ENCODE data around the gene CLTB. TPM values are rescaled to one million over a fixed set of nuclear protein-coding genes. Genes with fewer than 3 reads are reported as not detected.
A peak's percentile ranks its signal among the peaks of the same experiment; 100 is the strongest.

Gene CLTB
- total RNA-seq, 1 experiment from 2014 or later = 34.5 TPM

DNA sequence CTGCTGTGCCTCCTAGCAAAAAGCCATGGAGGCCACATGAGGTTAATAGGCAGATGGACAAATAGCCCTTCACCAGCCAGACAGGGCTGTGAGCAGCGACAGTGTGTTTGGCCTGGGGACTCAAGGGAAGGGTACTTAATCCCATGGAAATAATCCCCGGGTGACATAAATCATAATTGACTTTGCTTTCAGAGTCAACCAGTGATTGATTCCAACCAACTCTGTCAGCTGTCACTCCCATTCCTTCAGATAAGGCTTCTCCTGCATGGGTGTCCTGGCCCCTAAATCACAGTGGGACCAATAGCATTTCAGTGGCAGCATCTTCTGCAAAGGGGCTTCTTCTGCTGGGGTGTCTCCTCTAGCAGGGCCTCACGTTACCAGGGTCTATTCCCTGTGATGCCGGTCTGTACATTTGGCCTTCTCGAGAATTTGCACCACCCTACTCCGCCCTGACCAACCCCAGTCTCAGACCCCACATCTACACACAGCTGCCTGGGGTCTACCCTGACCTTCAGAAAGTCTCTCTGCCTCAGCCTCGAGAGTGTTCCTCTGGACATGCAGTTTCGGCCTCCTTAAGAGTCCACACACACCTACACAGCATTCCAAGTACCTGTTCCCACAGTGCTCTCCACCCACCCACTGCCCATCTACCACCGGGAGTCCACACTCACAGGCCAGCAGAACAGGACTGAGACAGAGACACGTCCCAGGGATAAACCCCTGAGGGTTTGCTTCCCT is 3.7 kb downstream of the CLTB start:
- Histone ChIP-seq H3K4me1 (ENCODE audit: insufficient read depth, low read length) (no peaks in the 10 kb centered on the region), H3K27ac (ENCODE audit: insufficient read length, low read depth, low read length) (no peak overlapping the region), H2BK120ac (ENCODE audit: low read depth, low read length, poor library complexity, severe bottlenecking) (no peak overlapping the region), H3K4me2 (ENCODE audit: insufficient read depth, insufficient read length, low read length) (no peak overlapping the region), H2AFZ (ENCODE audit: low read length) (no peak overlapping the region), H4K20me1 (ENCODE audit: control insufficient read depth, insufficient read depth, insufficient read length) (no peaks in the 10 kb centered on the region), H3K9me3 (ENCODE audit: control insufficient read depth, low read depth, low read length) (no peaks in the 10 kb centered on the region), H4K91ac (ENCODE audit: insufficient read length, low read depth, low read length) (no peak overlapping the region), H3K23me2 (ENCODE audit: insufficient read length, low read depth, low read length, poor library complexity, severe bottlenecking) (peaks cover 5% of the 10 kb centered on the region), H3K4ac (ENCODE audit: low read depth, low read length) (no peak overlapping the region), H3T11ph (ENCODE audit: low read length) (no peak overlapping the region), H3K23ac (ENCODE audit: insufficient read length, low read depth, low read length) (no peak overlapping the region), H2BK15ac (ENCODE audit: low read depth, low read length) (no peak overlapping the region), H3K79me2 (ENCODE audit: insufficient read depth, low read length) (no peaks in the 10 kb centered on the region), H4K5ac (ENCODE audit: insufficient read length, low read depth, low read length) (no peak overlapping the region), H3K14ac (ENCODE audit: insufficient read depth, low read length) (no peak overlapping the region), H3K79me1 (ENCODE audit: insufficient read depth, low read depth, low read length, poor library complexity, severe bottlenecking) (no peaks in the 10 kb centered on the region), H2BK20ac (ENCODE audit: low read depth, low read length, poor library complexity, severe bottlenecking) (no peak overlapping the region), H3K9ac (ENCODE audit: extremely low read depth, insufficient read length, low read length) (no peak overlapping the region), H3K27me3 (ENCODE audit: insufficient read depth, low read length) (no peaks in the 10 kb centered on the region; the same call in 1 of the 2 replicates), H2AK5ac (ENCODE audit: insufficient read length, low read length) (no peak overlapping the region), H2BK5ac (ENCODE audit: insufficient read length, low read length) (no peak overlapping the region), H3K56ac (ENCODE audit: insufficient read length, low read depth, low read length) (no peak overlapping the region), H2BK12ac (ENCODE audit: insufficient read length, low read depth, low read length) (no peak overlapping the region), H3K18ac (ENCODE audit: insufficient read length, low read depth, low read length) (no peak overlapping the region), H4K8ac (replicated peaks; ENCODE audit: insufficient read length, low read depth, low read length) (no peak overlapping the region)
- Mint-ChIP-seq H3K27me3 (ENCODE audit: low read depth) (peaks cover 8% of the 10 kb centered on the region), H3K27ac (peak overlapping the region in 1 of 3 experiments; percentile 86; a peak in 3 of 7 replicates), H3K9me3 (peaks cover 2 to 6% of the 10 kb centered on the region in 2 experiments; a peak in 2 of 5 replicates), H3K4me3 (no peak overlapping the region), H3K4me1 (peaks cover 6 to 9% of the 10 kb centered on the region in 2 experiments; a peak in 3 of 4 replicates), H3K36me3 (ENCODE audit: insufficient read depth in 1 of 3, low read depth in 3 of 3) (peaks cover 0 to 11% (median 7%) of the 10 kb centered on the region in 3 experiments; a peak in 5 of 7 replicates)
- DNase-seq = no peak
- no CpG with 5 or more reads among the region's 10 CpGs for WGBS (ENCODE audit: extremely low coverage, insufficient read length, low lambda C conversion rate)
- TF ChIP-seq, protein P1, sequence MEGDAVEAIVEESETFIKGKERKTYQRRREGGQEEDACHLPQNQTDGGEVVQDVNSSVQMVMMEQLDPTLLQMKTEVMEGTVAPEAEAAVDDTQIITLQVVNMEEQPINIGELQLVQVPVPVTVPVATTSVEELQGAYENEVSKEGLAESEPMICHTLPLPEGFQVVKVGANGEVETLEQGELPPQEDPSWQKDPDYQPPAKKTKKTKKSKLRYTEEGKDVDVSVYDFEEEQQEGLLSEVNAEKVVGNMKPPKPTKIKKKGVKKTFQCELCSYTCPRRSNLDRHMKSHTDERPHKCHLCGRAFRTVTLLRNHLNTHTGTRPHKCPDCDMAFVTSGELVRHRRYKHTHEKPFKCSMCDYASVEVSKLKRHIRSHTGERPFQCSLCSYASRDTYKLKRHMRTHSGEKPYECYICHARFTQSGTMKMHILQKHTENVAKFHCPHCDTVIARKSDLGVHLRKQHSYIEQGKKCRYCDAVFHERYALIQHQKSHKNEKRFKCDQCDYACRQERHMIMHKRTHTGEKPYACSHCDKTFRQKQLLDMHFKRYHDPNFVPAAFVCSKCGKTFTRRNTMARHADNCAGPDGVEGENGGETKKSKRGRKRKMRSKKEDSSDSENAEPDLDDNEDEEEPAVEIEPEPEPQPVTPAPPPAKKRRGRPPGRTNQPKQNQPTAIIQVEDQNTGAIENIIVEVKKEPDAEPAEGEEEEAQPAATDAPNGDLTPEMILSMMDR (conservative IDR thresholded peaks at IDR 0.05) = no peak

Data from H9 (cell line).